Measurements from ENCODE around the gene CDKN3.

DNA sequence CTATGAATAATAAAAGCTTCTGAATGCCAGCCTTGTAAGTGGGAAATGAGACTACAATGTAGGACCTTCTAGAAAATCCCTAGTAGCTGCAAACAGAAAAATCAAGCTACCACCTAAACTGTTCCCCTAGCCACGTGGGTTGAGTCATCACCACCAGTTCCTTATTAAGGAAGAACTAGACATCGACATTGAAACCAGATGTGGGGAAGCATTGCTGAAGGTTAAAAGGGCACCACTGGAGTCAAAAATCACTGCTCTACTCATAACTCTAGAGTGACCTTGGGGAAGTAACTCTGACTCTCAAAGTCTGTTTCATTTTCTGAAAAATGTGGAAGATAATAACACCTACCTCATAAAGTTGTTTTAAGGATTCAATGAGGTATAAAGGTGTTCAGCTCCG, 53.7 kb downstream of the CDKN3 start:
- TF ChIP-seq, protein P1, sequence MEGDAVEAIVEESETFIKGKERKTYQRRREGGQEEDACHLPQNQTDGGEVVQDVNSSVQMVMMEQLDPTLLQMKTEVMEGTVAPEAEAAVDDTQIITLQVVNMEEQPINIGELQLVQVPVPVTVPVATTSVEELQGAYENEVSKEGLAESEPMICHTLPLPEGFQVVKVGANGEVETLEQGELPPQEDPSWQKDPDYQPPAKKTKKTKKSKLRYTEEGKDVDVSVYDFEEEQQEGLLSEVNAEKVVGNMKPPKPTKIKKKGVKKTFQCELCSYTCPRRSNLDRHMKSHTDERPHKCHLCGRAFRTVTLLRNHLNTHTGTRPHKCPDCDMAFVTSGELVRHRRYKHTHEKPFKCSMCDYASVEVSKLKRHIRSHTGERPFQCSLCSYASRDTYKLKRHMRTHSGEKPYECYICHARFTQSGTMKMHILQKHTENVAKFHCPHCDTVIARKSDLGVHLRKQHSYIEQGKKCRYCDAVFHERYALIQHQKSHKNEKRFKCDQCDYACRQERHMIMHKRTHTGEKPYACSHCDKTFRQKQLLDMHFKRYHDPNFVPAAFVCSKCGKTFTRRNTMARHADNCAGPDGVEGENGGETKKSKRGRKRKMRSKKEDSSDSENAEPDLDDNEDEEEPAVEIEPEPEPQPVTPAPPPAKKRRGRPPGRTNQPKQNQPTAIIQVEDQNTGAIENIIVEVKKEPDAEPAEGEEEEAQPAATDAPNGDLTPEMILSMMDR (IDR thresholded peaks at IDR 0.05; ENCODE audit: insufficient read depth, low read length): no peak
- no peak for TF ChIP-seq POLR2AphosphoS5 (IDR thresholded peaks at IDR 0.05; ENCODE audit: low read depth)
- TF ChIP-seq, protein P2, sequence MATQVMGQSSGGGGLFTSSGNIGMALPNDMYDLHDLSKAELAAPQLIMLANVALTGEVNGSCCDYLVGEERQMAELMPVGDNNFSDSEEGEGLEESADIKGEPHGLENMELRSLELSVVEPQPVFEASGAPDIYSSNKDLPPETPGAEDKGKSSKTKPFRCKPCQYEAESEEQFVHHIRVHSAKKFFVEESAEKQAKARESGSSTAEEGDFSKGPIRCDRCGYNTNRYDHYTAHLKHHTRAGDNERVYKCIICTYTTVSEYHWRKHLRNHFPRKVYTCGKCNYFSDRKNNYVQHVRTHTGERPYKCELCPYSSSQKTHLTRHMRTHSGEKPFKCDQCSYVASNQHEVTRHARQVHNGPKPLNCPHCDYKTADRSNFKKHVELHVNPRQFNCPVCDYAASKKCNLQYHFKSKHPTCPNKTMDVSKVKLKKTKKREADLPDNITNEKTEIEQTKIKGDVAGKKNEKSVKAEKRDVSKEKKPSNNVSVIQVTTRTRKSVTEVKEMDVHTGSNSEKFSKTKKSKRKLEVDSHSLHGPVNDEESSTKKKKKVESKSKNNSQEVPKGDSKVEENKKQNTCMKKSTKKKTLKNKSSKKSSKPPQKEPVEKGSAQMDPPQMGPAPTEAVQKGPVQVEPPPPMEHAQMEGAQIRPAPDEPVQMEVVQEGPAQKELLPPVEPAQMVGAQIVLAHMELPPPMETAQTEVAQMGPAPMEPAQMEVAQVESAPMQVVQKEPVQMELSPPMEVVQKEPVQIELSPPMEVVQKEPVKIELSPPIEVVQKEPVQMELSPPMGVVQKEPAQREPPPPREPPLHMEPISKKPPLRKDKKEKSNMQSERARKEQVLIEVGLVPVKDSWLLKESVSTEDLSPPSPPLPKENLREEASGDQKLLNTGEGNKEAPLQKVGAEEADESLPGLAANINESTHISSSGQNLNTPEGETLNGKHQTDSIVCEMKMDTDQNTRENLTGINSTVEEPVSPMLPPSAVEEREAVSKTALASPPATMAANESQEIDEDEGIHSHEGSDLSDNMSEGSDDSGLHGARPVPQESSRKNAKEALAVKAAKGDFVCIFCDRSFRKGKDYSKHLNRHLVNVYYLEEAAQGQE (IDR thresholded peaks at IDR 0.05; ENCODE audit: insufficient replicate concordance, low read depth): no peak

All from HL-60 (cell line).